CD8-positive, alpha-beta memory T cell (primary cell): ENCODE data around the gene LRRN2. TPM values are rescaled to one million over a fixed set of nuclear protein-coding genes. Genes with fewer than 3 reads are reported as not detected.
"Not testable (repeated sequence)": the region's sequence is repeated elsewhere in the genome, so short reads cannot be mapped to it uniquely, and the experiment has no call there.

ENCODE experiments used
- CTCF ChIA-PET: fragments of 350-600 bp; sonication (Branson Sonifier 250); formaldehyde crosslinking; loops from one replicate; lab custom pipeline; 2021; ENCODE audit warnings: antibody characterized with exemption; lab: Charles Lee
- POLR2A ChIA-PET: fragments of 350-600 bp; sonication (Branson Sonifier 250); formaldehyde crosslinking; loops from one replicate; lab custom pipeline; 2021; ENCODE audit warnings: antibody characterized with exemption; lab: Charles Lee
- DNase-seq, 5 donors: peaks; one replicate each; pipeline versions ENCODE4 v3.0.0 to v3.0.0-alpha.2; 2020 to 2022; ENCODE audit warnings: mixed read lengths in 1 of 5
- H3K27ac ChIP-seq: one replicate; pipeline ENCODE4 v1.7.0; 2013; ENCODE audit warnings: low read depth, mild to moderate bottlenecking, low read length, moderate library complexity
- H3K27me3 ChIP-seq: 2 replicates; pipeline ENCODE4 v1.7.0; 2013; ENCODE audit warnings: low read length, mild to moderate bottlenecking; ENCODE audit not compliant: insufficient read depth, poor library complexity, severe bottlenecking
- H3K36me3 ChIP-seq: 2 replicates; pipeline ENCODE4 v1.7.0; 2013; ENCODE audit warnings: mild to moderate bottlenecking, low read length, moderate library complexity; ENCODE audit not compliant: insufficient read depth
- H3K4me1 ChIP-seq: 2 replicates; pipeline ENCODE4 v1.7.0; 2013; ENCODE audit warnings: mild to moderate bottlenecking, low read length, moderate library complexity; ENCODE audit not compliant: insufficient read depth
- H3K4me3 ChIP-seq: 2 replicates; pipeline ENCODE4 v1.7.0; 2013; ENCODE audit warnings: mild to moderate bottlenecking, low read length
- H3K9me3 ChIP-seq: 2 replicates; pipeline ENCODE4 v1.7.0; 2013; ENCODE audit warnings: mild to moderate bottlenecking, low read length
- H3K27ac Mint-ChIP-seq, 8 donors: one replicate each; pipeline ENCODE4 v1.8.0; 2020 to 2021; ENCODE audit warnings: mixed read lengths in 8 of 8, mild to moderate bottlenecking in 6 of 8, inconsistent platforms in 3 of 8, moderate library complexity in 3 of 8
- H3K27me3 Mint-ChIP-seq, 2 donors: one replicate each; pipeline ENCODE4 v1.8.0; 2020 to 2021; ENCODE audit warnings: mixed read lengths in 2 of 2, mild to moderate bottlenecking in 1 of 2, moderate library complexity in 1 of 2
- H3K36me3 Mint-ChIP-seq, 3 donors: one replicate each; pipeline ENCODE4 v1.8.0; 2020 to 2021; ENCODE audit warnings: mixed read lengths in 3 of 3, inconsistent platforms in 1 of 3, mild to moderate bottlenecking in 1 of 3
- H3K4me1 Mint-ChIP-seq, 3 donors: one replicate each; pipeline ENCODE4 v1.8.0; 2020 to 2021; ENCODE audit warnings: mixed read lengths in 3 of 3, inconsistent platforms in 1 of 3, mild to moderate bottlenecking in 1 of 3
- H3K4me3 Mint-ChIP-seq, 7 donors: one replicate each; pipeline ENCODE4 v1.8.0; 2020 to 2021; ENCODE audit warnings: mixed read lengths in 7 of 7, mild to moderate bottlenecking in 6 of 7, moderate library complexity in 4 of 7, inconsistent platforms in 2 of 7
- H3K9me3 Mint-ChIP-seq, 5 donors: one replicate each; pipeline ENCODE4 v1.8.0; 2020 to 2022; ENCODE audit warnings: mixed read lengths in 5 of 5, mild to moderate bottlenecking in 3 of 5, moderate library complexity in 2 of 5, inconsistent platforms in 1 of 5
- polyA plus RNA-seq: library from polyadenylated mRNA; unstranded; fragments of 300-500 nt; fragmentation: Illumina TruSeq; gene quantifications from one replicate; pipeline ENCODE4 v1.2.3, GENCODE V29; 2021
- total RNA-seq, 2 experiments: library from RNA; stranded (reverse); gene quantifications; one replicate each; pipeline ENCODE4 v1.2.3, GENCODE V29; 2021

LRRN2 gene
- total and polyA plus RNA-seq, 3 experiments from 2014 or later = not detected

DNA sequence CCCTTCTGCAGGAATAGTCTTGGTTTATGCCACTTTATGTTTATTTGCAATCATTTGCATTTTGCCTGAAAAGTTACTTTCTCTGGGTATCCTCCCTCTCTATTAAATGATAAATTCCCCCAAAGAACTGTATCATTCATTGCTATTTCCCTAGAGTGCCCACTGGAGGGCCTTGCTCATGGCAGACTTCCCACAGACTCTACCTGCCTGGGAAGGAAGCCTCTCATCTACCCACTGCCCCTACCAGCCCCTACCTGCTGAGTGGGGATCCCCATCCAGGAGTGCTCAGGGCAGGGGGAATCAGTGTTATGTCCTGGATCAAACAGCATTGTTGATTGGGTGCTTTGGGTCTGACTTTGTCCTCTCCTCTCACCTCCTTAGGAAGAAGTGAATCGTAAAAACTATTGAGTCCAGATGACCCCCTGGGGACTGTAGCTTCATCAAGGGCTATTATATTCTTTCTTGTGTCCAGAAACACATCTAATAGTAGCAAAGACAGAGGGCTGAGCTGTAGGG is 6.8 kb upstream of the LRRN2 start:
- CTCF ChIA-PET = no interaction called here
- H3K4me3 Mint-ChIP-seq = no peak overlapping the region
- Histone ChIP-seq H3K9me3 (no peaks in the 10 kb centered on the region), H3K27ac (no peak overlapping the region), H3K4me3 (no peak overlapping the region), H3K4me1 (no peaks in the 10 kb centered on the region), H3K36me3 (no peaks in the 10 kb centered on the region), H3K27me3 (no peaks in the 10 kb centered on the region)
- H3K9me3 Mint-ChIP-seq = no peaks in the 10 kb centered on the region
- H3K36me3 Mint-ChIP-seq = no peaks in the 10 kb centered on the region
- H3K4me1 Mint-ChIP-seq = no peaks in the 10 kb centered on the region
- no peak overlapping the region for H3K27ac Mint-ChIP-seq
- H3K27me3 Mint-ChIP-seq = peaks cover 21 to 44% of the 10 kb centered on the region in 2 donors
- POLR2A ChIA-PET = no interaction called here
- no peak for DNase-seq

DNA sequence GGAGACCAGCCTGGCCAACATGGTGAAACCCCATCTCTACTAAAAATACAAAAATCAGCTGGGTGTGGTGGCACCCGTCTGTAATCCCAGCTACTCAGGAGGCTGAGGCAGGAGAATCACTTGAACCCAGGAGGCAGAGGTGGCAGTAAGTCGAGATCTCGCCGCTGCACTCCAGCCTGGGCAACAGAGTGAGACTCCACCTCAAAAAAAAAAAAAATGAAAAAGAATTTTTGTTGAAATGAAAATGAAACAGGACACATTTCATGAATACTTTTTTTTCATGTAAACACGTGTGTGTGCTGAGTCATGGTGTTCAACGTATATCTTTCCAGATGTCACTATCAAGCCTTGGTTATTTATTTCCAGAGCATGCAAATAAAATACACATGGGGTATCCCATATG is 5.8 kb upstream of the LRRN2 start:
- H3K4me3 ChIP-seq, H3K27me3 ChIP-seq, CTCF ChIA-PET, H3K9me3 ChIP-seq, H3K36me3 Mint-ChIP-seq, POLR2A ChIA-PET, H3K4me1 ChIP-seq, H3K9me3 Mint-ChIP-seq, DNase-seq, H3K36me3 ChIP-seq, H3K4me3 Mint-ChIP-seq, H3K4me1 Mint-ChIP-seq: not testable (repeated sequence)
- peaks cover 28 to 51% of the 10 kb centered on the region in 2 donors for H3K27me3 Mint-ChIP-seq
- peak overlapping the region; percentile 27 for H3K27ac ChIP-seq
- H3K27ac Mint-ChIP-seq = peak overlapping the region in 1 of 8 donors; percentile 57

DNA sequence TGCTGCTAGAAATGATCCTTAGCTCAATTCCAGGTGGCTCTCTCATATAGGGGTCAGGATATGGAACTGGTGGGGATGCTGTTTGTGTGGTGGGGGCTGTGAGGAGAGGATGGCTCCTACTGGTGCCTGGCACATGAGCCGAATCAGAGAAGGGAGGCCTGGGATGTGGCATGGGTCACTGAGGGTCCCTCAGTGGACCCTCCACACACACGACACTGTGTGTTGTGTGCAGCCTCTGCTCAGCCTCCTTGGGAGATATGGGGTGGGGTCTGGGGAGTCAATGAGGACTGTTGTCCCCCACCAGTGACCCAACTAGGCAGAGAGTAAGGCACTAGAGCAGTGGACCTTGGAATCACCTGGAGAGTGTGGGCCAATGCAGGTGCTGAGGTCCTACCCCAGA is 3.2 kb upstream of the LRRN2 start:
- no peak overlapping the region for H3K4me3 Mint-ChIP-seq
- H3K27ac Mint-ChIP-seq = no peak overlapping the region
- peaks cover 0 to 15% (median 5%) of the 10 kb centered on the region in 3 donors for H3K4me1 Mint-ChIP-seq
- Histone ChIP-seq H3K9me3 (no peaks in the 10 kb centered on the region), H3K4me3 (no peak overlapping the region), H3K27me3 (no peaks in the 10 kb centered on the region), H3K4me1 (no peaks in the 10 kb centered on the region), H3K36me3 (no peaks in the 10 kb centered on the region), H3K27ac (no peak overlapping the region)
- no peaks in the 10 kb centered on the region for H3K36me3 Mint-ChIP-seq
- no peaks in the 10 kb centered on the region for H3K9me3 Mint-ChIP-seq
- no peak for DNase-seq
- H3K27me3 Mint-ChIP-seq = peaks cover 41 to 59% of the 10 kb centered on the region in 2 donors
- ChIA-PET CTCF (interaction anchor here (1.3 kb wide), 1 partner anchor 118 kb away, joined by 3 read pairs; no protein-coding TSS in a partner anchor), POLR2A (no interaction called here)

DNA sequence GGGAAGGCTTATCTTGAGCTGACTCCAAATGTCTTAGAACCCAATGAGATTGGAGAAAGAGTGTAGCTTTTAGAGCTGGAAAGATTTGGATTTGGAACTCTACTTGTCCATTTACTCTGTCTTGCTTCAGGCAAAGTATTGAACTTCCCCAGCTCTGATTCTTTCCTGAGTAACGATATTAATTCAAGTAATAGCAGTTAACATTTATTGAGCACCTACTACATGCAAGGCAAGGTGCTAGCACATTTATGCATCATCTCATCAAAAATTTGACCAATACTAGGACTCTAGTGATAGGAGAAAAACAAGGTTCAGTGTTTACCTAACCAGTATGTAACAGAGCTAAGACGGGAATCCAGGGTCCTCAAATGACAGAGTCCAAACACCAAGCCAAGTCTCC is 2.5 kb upstream of the LRRN2 start:
- Histone ChIP-seq H3K36me3 (no peaks in the 10 kb centered on the region), H3K27me3 (no peaks in the 10 kb centered on the region), H3K9me3 (no peaks in the 10 kb centered on the region), H3K27ac (no peak overlapping the region), H3K4me1 (no peaks in the 10 kb centered on the region), H3K4me3 (no peak overlapping the region)
- H3K27ac Mint-ChIP-seq = no peak overlapping the region
- CTCF ChIA-PET = interaction anchor here (1.0 to 1.3 kb wide), 3 partner anchors 10 to 119 kb away, joined by 3 read pairs; no protein-coding TSS in a partner anchor
- no peaks in the 10 kb centered on the region for H3K9me3 Mint-ChIP-seq
- H3K4me3 Mint-ChIP-seq = no peak overlapping the region
- H3K4me1 Mint-ChIP-seq = peaks cover 0 to 15% (median 5%) of the 10 kb centered on the region in 3 donors
- H3K27me3 Mint-ChIP-seq = peaks cover 39 to 64% of the 10 kb centered on the region in 2 donors
- POLR2A ChIA-PET = no interaction called here
- DNase-seq = no peak
- H3K36me3 Mint-ChIP-seq = no peaks in the 10 kb centered on the region

DNA sequence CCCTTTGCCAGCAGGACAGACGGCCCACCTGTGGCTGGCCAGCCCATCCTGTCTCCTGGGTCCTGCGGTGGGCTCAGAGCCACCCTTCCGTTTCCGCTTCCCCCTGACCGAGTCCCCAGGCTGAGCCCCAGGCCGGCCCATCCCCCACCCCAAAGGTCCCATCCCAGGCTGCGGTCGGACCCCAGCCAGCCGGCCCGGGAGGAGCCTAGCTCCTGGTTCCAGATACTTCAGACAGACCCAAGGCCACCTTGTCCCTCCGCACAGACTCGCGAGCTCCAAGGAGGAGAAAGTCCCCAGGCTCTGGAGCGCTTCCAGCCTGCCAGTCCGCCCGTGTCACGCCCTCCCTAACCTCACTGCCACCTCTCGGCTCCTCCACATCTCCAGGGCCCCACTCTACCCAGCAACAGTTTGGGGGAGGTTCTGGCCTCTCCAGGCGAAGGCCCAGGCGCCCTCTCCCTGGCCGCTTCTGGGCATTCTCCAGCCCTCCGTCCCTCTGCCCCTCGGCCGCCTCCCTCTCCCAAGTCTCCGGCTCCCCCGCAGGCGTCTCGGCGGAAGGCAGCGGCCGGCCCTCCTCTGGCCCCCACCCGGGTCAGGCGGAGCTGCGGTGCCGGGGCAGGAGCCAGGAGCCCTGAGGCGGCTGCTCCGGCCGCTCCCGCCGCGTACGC is 835 bp downstream of the LRRN2 start:
- H3K27ac ChIP-seq = no peak overlapping the region
- H3K4me3 ChIP-seq = no peak overlapping the region
- Mint-ChIP-seq H3K27me3 (peaks cover 37 to 71% of the 10 kb centered on the region in 2 donors), H3K4me1 (peaks cover 0 to 15% (median 5%) of the 10 kb centered on the region in 3 donors), H3K36me3 (no peaks in the 10 kb centered on the region), H3K4me3 (peak overlapping the region in 4 of 7 donors; percentile 15 to 76 (median 56)), H3K9me3 (no peaks in the 10 kb centered on the region), H3K27ac (no peak overlapping the region)
- no peaks in the 10 kb centered on the region for H3K9me3 ChIP-seq
- H3K27me3 ChIP-seq = no peaks in the 10 kb centered on the region
- DNase-seq = no peak
- CTCF ChIA-PET = no interaction called here
- H3K4me1 ChIP-seq = no peaks in the 10 kb centered on the region
- H3K36me3 ChIP-seq = no peaks in the 10 kb centered on the region
- POLR2A ChIA-PET = no interaction called here

DNA sequence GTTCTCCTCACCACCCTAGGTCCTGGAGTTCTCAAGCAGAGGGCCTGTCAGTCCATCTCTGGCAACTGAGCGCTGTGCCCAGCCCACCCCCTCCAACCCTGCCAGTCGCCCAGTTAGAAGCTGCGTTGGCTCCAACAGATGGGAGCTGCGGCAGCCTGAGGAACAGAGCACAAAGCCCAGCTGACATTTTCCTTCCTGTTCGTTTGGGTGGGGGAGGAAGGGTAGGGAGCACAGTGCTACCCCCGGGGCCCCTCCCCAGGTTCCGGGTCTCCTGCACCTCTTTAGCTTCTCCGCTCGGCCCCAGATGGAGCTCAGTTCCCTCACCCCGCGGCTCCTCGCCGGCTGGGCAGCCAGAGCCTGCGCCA is 1.4 kb downstream of the LRRN2 start:
- no peak overlapping the region for H3K27ac Mint-ChIP-seq
- Histone ChIP-seq H3K27me3 (no peaks in the 10 kb centered on the region), H3K4me3 (no peak overlapping the region), H3K27ac (no peak overlapping the region), H3K9me3 (no peaks in the 10 kb centered on the region), H3K4me1 (no peaks in the 10 kb centered on the region), H3K36me3 (no peaks in the 10 kb centered on the region)
- H3K9me3 Mint-ChIP-seq = no peaks in the 10 kb centered on the region
- H3K36me3 Mint-ChIP-seq = no peaks in the 10 kb centered on the region
- ChIA-PET POLR2A (no interaction called here), CTCF (no interaction called here)
- H3K4me1 Mint-ChIP-seq = peaks cover 0 to 15% (median 5%) of the 10 kb centered on the region in 3 donors
- DNase-seq = no peak
- H3K4me3 Mint-ChIP-seq = no peak overlapping the region
- H3K27me3 Mint-ChIP-seq = peaks cover 33 to 69% of the 10 kb centered on the region in 2 donors

DNA sequence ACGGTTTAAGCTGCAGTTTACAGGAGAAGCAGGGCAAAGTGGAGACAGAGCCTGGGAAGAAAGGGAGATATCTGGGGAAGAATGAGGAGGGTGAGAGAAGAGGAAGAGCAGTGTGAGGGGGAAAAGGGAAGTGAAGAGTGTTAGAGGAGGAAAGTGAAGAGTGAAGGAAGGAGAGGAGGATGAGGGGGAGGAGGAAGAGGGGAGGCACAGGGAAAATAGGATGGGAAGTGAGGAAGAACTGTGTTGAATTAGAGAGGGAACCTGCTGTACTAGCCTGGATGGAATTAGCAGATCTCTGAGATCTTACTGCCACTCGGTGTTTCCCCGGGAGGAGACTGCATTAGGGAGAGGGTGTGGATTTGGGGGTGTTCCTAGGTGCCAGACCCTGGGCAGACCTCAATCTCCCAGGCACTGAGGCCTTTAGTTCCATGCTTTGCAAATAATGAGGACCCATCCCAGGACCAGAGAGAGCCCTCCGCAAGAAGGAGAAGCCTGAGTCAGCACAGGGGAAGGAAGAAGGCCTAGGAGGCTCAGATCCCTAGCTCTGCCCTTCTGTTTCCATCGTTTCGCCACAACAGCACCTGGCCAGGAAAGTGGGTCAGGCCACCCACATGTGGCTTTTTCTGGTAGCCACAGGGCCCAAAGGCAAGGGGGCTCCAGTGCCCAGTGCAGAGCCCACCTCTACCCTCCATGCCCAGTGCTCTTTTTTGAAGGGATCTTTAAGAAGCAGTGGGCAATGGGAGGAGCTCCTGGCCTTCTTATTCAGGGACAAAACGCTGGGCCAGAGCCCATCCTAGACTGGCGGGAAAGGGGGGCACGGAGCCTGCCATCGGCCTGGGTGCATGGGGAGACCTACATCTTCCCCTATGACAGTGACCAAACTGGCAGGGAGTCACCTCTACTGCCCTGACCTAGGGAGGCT is 2.0 kb downstream of the LRRN2 start:
- no peaks in the 10 kb centered on the region for H3K9me3 Mint-ChIP-seq
- H3K36me3 ChIP-seq = no peaks in the 10 kb centered on the region
- peaks cover 0 to 15% (median 5%) of the 10 kb centered on the region in 3 donors for H3K4me1 Mint-ChIP-seq
- DNase-seq = no peak
- peak overlapping the region in 1 of 7 donors; percentile 13 for H3K4me3 Mint-ChIP-seq
- H3K27me3 ChIP-seq = no peaks in the 10 kb centered on the region
- no peak overlapping the region for H3K4me3 ChIP-seq
- no peaks in the 10 kb centered on the region for H3K36me3 Mint-ChIP-seq
- ChIA-PET CTCF (no interaction called here), POLR2A (no interaction called here)
- H3K4me1 ChIP-seq = no peaks in the 10 kb centered on the region
- H3K9me3 ChIP-seq = no peaks in the 10 kb centered on the region
- peaks cover 30 to 68% of the 10 kb centered on the region in 2 donors for H3K27me3 Mint-ChIP-seq
- H3K27ac ChIP-seq = no peak overlapping the region
- H3K27ac Mint-ChIP-seq = no peak overlapping the region

DNA sequence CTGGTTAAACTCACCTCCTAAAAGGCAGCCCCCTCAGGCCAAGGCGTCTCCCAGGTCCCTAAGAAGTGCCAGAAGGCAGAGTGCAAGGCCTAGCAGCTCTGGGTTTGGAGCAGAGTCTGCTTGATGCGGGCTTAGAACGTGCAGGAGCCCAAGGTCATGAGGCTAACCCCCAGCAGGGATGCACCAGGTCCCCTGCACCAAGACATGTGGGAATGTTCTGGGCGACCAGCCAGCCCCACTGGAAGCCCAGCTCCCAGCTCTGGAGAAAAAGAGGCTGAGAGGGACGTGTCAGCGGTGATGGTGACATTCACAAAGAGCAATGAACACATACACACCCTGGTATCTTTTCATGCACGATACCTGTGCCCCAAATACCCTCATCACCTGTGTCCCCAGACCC is 5.1 kb downstream of the LRRN2 start:
- Histone ChIP-seq H3K27me3 (no peaks in the 10 kb centered on the region), H3K27ac (no peak overlapping the region), H3K4me3 (no peak overlapping the region), H3K36me3 (no peaks in the 10 kb centered on the region), H3K4me1 (no peaks in the 10 kb centered on the region), H3K9me3 (no peaks in the 10 kb centered on the region)
- Mint-ChIP-seq H3K4me1 (peaks cover 0 to 9% (median 2%) of the 10 kb centered on the region in 3 donors), H3K36me3 (no peaks in the 10 kb centered on the region), H3K27ac (no peak overlapping the region), H3K27me3 (peaks cover 20 to 59% of the 10 kb centered on the region in 2 donors), H3K9me3 (no peaks in the 10 kb centered on the region), H3K4me3 (no peak overlapping the region)
- CTCF ChIA-PET = no interaction called here
- POLR2A ChIA-PET = no interaction called here
- DNase-seq = no peak
